Adrenal gland (tissue), 12 donors: ENCODE results near the gene SBDS. TPM values are rescaled to one million over a fixed set of nuclear protein-coding genes. Genes with fewer than 3 reads are reported as not detected.
A peak's percentile ranks its signal among the peaks of the same experiment; 100 is the strongest.

Experiments used
- DNase-seq, 7 donors: peaks; one replicate each; pipeline ENCODE4 v3.0.0-alpha.2; 2019 to 2020
- H3K27ac ChIP-seq, 5 donors: fragments of 200-600 bp; sonication (generic) in 4 of 5; 1 replicate in 3 of 5; 2 replicates in 2 of 5; pipeline versions ENCODE4 v1.5.1 to v1.8.0; 2016 to 2020; ENCODE audit warnings: mild to moderate bottlenecking in 1 of 5
- H3K27me3 ChIP-seq: fragments of 200-600 bp; 2 replicates; pipeline ENCODE4 v1.8.0; 2021
- H3K36me3 ChIP-seq, 2 donors: fragments of 200-600 bp; replicated peaks in 1 of 2; 1 replicate in 1 of 2; 2 replicates in 1 of 2; pipeline versions ENCODE4 v1.5.1 to v1.8.0; 2018 to 2022
- H3K4me1 ChIP-seq, 2 donors: fragments of 200-600 bp; replicated peaks in 1 of 2; 1 replicate in 1 of 2; 2 replicates in 1 of 2; pipeline versions ENCODE4 v1.5.1 to v1.8.0; 2018 to 2021
- H3K4me3 ChIP-seq, 4 donors: fragments of 200-600 bp; sonication (generic) in 3 of 4; one replicate each; pipeline ENCODE4 v1.5.1; 2016 to 2018
- H3K9me3 ChIP-seq, 3 donors: fragments of 200-600 bp; sonication (generic) in 1 of 3; replicated peaks in 1 of 3; 1 replicate in 2 of 3; 2 replicates in 1 of 3; pipeline versions ENCODE4 v1.5.1 to v1.8.0; 2016 to 2021
- CTCF ChIP-seq, 6 experiments: fragments of 450-650 bp in 4 of 6; fragments of 200-600 bp in 2 of 6; sonication (generic) in 1 of 6; IDR thresholded peaks; 1 replicate in 5 of 6; 2 replicates in 1 of 6; pipeline versions ENCODE4 v1.5.1 to v1.8.0; 2016 to 2021; ENCODE audit warnings: antibody characterized with exemption in 6 of 6, mild to moderate bottlenecking in 2 of 6, moderate library complexity in 1 of 6
- POLR2A ChIP-seq, 2 donors: fragments of 450-650 bp; IDR thresholded peaks; one replicate each; pipeline ENCODE4 v1.6.1; 2017; ENCODE audit warnings: antibody characterized with exemption in 2 of 2, mild to moderate bottlenecking in 2 of 2, moderate library complexity in 1 of 2
- WGBS, 4 donors: extraction: QIAGEN DNeasy Blood & Tissue Kit in 2 of 4; methylation state at CpG; one replicate each; pipeline versions ENCODE4 v1.1.5 to v1.1.7; 2013 to 2017; 5-methylcytosine and 5-hydroxymethylcytosine counted together
- intact Hi-C, 2 donors: fragments of 100-400 bp; cut with DNase I; formaldehyde crosslinking; loops; one replicate each; pipeline versions ENCODE4 v1.14.1 to v1.15.0; 2022 to 2023
- polyA plus RNA-seq, 3 donors: library from polyadenylated mRNA; stranded (reverse); fragments of 200-250 nt in 2 of 3; fragments of 350-450 nt in 1 of 3; fragmentation: Illumina TruSeq in 1 of 3; extraction: RNeasy Lipid Tissue Mini Kit (QIAGEN cat#74804) in 1 of 3; gene quantifications; one replicate each; pipeline ENCODE4 v1.2.3, GENCODE V29; 2013 to 2014
- small RNA-seq, 2 donors: library from RNA; depleted of rRNA; stranded (forward); fragments of <200 nt; gene quantifications; one replicate each; pipeline ENCODE3, GENCODE V24; 2016
- total RNA-seq, 9 donors: library from RNA; depleted of rRNA in 4 of 9; stranded (reverse); fragments of >200 nt in 4 of 9; fragments of 120-200 nt in 1 of 9; fragmentation: NEBNext Ultra II Directional in 1 of 9; extraction: Animal tissue kit (Norgen Biotek cat#: 25700) in 1 of 9; gene quantifications; one replicate each; pipeline versions ENCODE4 v1.1.0 to v1.2.4, GENCODE V29; 2013 to 2023
- donor health status: healthy with polysubstance abuse.
- donor health status: Bipolar disorder and iron deficiency.
- donor health status: DM: yes; HTN: yes; CAD: no.
- donor health status: DM: no; HTN: no; CAD: no.
- donor health status: DM: no; HTN: no; CAD: no.
- donor health status: DM: yes; HTN: yes; CAD: no.

The SBDS gene
- total and polyA plus RNA-seq, 12 donors, result 71.8 to 245 (median 99.3) TPM

- intact Hi-C loops, result no loop called here
- peak in 2 of 7 donors; percentile 11 to 62 for DNase-seq
- Histone ChIP-seq H3K27me3 (no peaks in the 10 kb centered on the region), H3K4me1 (peaks cover 0 to 8% of the 10 kb centered on the region in 2 donors), H3K9me3 (no peaks in the 10 kb centered on the region), H3K36me3 (peaks cover 0 to 87% of the 10 kb centered on the region in 2 donors), H3K27ac (no peak overlapping the region), H3K4me3 (no peak overlapping the region)
- TF ChIP-seq CTCF (IDR thresholded peaks at IDR 0.05), result no peak
- no peak for TF ChIP-seq POLR2A (IDR thresholded peaks at IDR 0.05)
- WGBS, 4 donors, result 87 to 94% (median 91%) methylated on average over 19 of the region's 19 CpGs
Measured at GRCh38 chr7:66948480-66949109, 46.8 kb downstream of the SBDS start.

GRCh38 chr7:66946545-66946944 lies 48.8 kb downstream of the SBDS start:
- H3K4me3 ChIP-seq, result no peak overlapping the region
- intact Hi-C loops, result no loop called here
- H3K27me3 ChIP-seq, result no peaks in the 10 kb centered on the region
- peaks cover 0 to 87% of the 10 kb centered on the region in 2 donors for H3K36me3 ChIP-seq
- H3K4me1 ChIP-seq, result no peaks in the 10 kb centered on the region
- TF ChIP-seq POLR2A (IDR thresholded peaks at IDR 0.05) (no peak), CTCF (IDR thresholded peaks at IDR 0.05) (no peak)
- H3K27ac ChIP-seq, result no peak overlapping the region
- no peak for DNase-seq
- H3K9me3 ChIP-seq, result no peaks in the 10 kb centered on the region
- 54 to 76% (median 67%) methylated on average over 2 of the region's 2 CpGs for WGBS, 4 donors

- Histone ChIP-seq H3K27me3 (no peaks in the 10 kb centered on the region), H3K36me3 (peaks cover 0 to 26% of the 10 kb centered on the region in 2 donors), H3K4me3 (no peak overlapping the region), H3K4me1 (peaks cover 0 to 6% of the 10 kb centered on the region in 2 donors), H3K27ac (no peak overlapping the region), H3K9me3 (no peaks in the 10 kb centered on the region)
- WGBS, 4 donors, result 88 to 93% (median 92%) methylated on average over 4 of the region's 4 CpGs
- no peak for DNase-seq
- TF ChIP-seq CTCF (IDR thresholded peaks at IDR 0.05), result no peak
- no peak for TF ChIP-seq POLR2A (IDR thresholded peaks at IDR 0.05)
- intact Hi-C loops, result no loop called here
Measured at GRCh38 chr7:66939325-66939724, 56.1 kb downstream of the SBDS start.

- intact Hi-C loops, result no loop called here
- H3K36me3 ChIP-seq, result peaks cover 0 to 14% of the 10 kb centered on the region in 2 donors
- no peak for TF ChIP-seq POLR2A (IDR thresholded peaks at IDR 0.05)
- no peak for TF ChIP-seq CTCF (IDR thresholded peaks at IDR 0.05)
Measured at GRCh38 chr7:66937940-66938339, 57.4 kb downstream of the SBDS start.

More at GRCh38 chr7:66937940-66938339, 57.4 kb downstream of the SBDS start:
- Histone ChIP-seq H3K4me1 (peaks cover 0 to 15% of the 10 kb centered on the region in 2 donors), H3K27ac (no peak overlapping the region), H3K4me3 (no peak overlapping the region), H3K27me3 (no peaks in the 10 kb centered on the region), H3K9me3 (no peaks in the 10 kb centered on the region)
- no peak for DNase-seq
- WGBS, 4 donors, result 90 to 98% (median 97%) methylated on average over 4 of the region's 4 CpGs

Small RNA genes lying within 50 kb of the gene (small RNA-seq; reads per million reads assigned to genes)
- 0 reads per million in 2 donors for gene RN7SL43P

Other genes starting within 250 kb of the SBDS start
- gene TMEM248, start 74.4 kb downstream of the SBDS start, total RNA-seq, result 100 to 1,000 TPM in 8 of 9 donors, 10 to 100 TPM in 1; 75.6 to 161 (median 131) TPM
- gene TMEM248, start 74.4 kb downstream of the SBDS start, polyA plus RNA-seq, result 10 to 100 TPM; 16.6 to 82.5 (median 23.9) TPM
- 10 to 100 TPM; 16.6 to 45.4 (median 23.2) TPM for gene TYW1, start 1.2 kb upstream of the SBDS start, total RNA-seq
- gene TYW1, start 1.2 kb upstream of the SBDS start, polyA plus RNA-seq, result 10 to 100 TPM in 2 of 3 donors, 1 to 10 TPM in 1; 9.7 to 27.3 (median 14.0) TPM